22Rv1 (cell line): ENCODE results near the gene IQSEC2.

Source experiments
- H3K27ac ChIP-seq: fragments of 450-650 bp; 2 replicates; pipeline ENCODE4 v1.5.1; 2017
- CTCF ChIP-seq: fragments of 450-650 bp; IDR thresholded peaks from 2 replicates; pipeline ENCODE4 v1.5.1; 2017; ENCODE audit warnings: mild to moderate bottlenecking
- ZFX ChIP-seq: fragments of 450-650 bp; IDR thresholded peaks from 2 replicates; pipeline ENCODE4 v1.6.1; 2017; ENCODE audit warnings: antibody characterized with exemption, borderline replicate concordance

The IQSEC2 gene

DNA sequence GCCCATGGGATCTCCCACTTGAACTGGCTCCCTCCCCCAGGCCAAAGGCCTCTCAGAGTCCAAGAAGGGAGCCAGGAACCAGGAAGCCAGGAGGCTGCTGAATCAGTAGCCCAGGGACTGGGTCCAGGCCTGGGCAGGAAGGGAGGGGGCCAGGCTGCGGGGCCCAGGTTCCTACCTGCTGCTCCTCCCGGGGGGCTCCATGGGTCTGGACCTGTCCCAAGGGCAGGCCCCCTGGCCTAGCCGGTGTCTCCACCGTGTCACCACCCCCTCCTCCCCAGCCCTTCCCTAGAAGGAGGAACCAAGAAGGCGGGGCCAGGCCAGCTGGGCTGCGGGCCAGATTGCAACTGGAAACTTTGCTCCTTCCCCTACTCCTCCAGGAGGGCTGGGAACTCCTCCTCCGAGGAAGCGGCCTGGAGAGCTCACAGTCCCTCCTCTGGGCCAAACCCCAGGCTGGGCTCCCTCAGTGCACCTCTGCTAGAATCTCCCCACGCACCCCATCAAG is at the start of gene IQSEC2:
Gene IQSEC2 (minus strand): TSS at position 264 of the 502 bp plus-strand sequence.
- TF ChIP-seq ZFX: no peak
- TF ChIP-seq CTCF: no peak
- peak within 1 kb of the TSS; percentile 97 for H3K27ac ChIP-seq

GRCh38 chrX:53330331-53330730 is 48.9 kb upstream of the IQSEC2 start:
- TF ChIP-seq ZFX (no peak), CTCF (no peak)
- H3K27ac ChIP-seq: no peak overlapping the region

- no peak overlapping the region for H3K27ac ChIP-seq
- no peak for TF ChIP-seq CTCF
- TF ChIP-seq ZFX: no peak
Observed at GRCh38 chrX:53324803-53325202, 43.4 kb upstream of the IQSEC2 start.

DNA sequence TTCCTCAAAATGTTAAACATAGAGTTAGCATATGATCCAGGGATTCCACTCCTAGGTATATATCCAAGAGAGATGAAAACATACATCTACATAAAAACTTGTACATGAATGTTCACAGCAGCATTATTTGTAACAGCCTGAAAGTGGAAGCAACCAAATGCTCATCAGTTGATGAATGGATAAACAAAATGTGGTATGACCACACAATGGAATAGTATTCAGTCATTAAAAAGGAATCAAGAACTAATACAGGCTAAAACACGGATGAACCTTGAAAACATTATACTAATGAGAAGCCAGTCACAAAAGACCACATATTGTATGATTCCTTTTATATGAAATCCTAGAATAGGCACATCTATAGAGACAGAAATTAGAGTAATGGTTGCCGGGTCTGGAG is 42.7 kb upstream of the IQSEC2 start:
- TF ChIP-seq CTCF (no peak), ZFX (no peak)

GRCh38 chrX:53323196-53323595 is 41.8 kb upstream of the IQSEC2 start:
- H3K27ac ChIP-seq: no peak overlapping the region
- TF ChIP-seq ZFX: no peak
- TF ChIP-seq CTCF: no peak

More for the DNA sequence above, 42.7 kb upstream of the IQSEC2 start:
- H3K27ac ChIP-seq: no peak overlapping the region

GRCh38 chrX:53321943-53322497 is 40.6 kb upstream of the IQSEC2 start:
- TF ChIP-seq ZFX: no peak
- no peak for TF ChIP-seq CTCF
- H3K27ac ChIP-seq: peak overlapping the region; percentile 97

DNA sequence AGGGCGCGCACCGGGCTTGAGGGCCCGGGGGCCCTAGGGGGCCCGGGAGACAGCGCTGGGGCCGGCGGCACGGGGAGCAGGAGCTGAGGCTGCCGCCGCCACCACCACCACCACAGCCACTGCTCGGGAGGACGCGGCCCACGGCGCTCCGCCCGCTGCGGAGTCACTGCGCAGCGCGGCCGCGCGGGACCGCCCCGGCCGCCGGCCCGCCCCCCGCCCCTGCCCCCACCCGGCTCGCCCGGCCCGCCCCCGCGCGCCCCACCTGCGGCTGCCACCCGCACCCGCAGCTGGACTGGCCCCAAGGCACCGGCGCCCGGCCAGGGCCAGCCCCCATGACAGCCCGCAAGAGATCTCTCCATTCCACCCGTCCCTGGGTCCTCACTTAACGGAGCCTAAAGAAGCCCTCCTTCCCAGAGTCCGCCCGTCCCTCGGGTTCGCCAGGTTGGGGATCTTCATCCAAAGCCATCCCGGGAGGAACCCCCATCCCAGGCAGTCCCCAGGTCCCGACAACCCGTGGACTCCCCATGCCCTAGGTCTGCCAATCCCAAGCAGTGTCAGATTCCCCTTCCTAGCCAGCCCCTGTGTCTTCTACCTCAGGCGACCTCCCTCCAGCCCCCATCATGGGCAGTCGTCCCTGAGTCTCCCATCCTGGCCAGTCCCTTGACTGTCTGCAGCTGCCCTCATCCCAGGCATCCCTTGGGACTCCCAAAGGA is 40.0 kb upstream of the IQSEC2 start:
- TF ChIP-seq CTCF (no peak), ZFX (no peak)
- H3K27ac ChIP-seq: peak overlapping the region; percentile 97
